GM19397 (cell line): ENCODE data around the gene CLEC10A.
"Not testable (repeated sequence)": the region's sequence is repeated elsewhere in the genome, so short reads cannot be mapped to it uniquely, and the experiment has no call there.

Experiments
- ATAC-seq: cut with Tn5 transposase; IDR thresholded peaks from one replicate; pipeline ENCODE4 v1.9.1; 2021; ENCODE audit warnings: mild to moderate bottlenecking, moderate library complexity; ENCODE audit not compliant: unreplicated experiment

The CLEC10A gene

DNA sequence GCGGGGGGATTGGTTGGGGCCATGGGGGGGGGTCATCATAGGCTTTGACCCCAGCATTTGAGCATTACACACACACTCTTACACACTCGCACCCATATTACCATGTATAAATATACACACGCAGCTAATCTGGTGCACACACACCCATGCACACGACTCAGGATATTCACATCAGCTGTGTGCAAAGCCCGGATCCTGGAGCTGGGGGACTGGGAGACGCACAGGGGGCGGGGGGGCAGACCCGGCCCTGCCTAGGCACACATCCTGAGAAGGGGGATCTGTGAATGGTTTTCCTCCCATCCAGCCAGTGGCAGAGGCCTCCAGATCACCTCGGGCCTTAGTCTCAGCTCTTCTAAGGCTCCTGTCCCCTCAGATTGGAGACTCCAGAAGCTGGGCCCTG, 28.9 kb upstream of the CLEC10A start:
- no peak for ATAC-seq

DNA sequence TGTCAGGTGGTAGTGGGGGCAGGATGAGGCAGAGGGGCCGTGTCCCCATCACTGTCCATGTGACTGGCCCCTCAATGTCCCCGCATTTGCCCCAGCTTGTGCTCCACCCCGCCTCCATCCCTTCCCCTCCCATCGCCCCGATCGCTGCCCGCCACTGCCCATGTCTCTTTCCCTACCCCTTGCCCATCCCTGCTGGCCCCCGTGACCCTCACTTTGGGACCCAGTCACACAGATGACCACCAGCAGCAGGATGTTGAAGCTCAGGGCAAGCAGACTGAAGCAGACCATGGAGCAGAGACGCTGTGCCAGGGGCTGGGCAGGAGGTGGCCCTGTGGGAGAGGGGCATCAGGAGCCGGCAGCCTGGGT, 28.5 kb upstream of the CLEC10A start:
- ATAC-seq, result no peak

DNA sequence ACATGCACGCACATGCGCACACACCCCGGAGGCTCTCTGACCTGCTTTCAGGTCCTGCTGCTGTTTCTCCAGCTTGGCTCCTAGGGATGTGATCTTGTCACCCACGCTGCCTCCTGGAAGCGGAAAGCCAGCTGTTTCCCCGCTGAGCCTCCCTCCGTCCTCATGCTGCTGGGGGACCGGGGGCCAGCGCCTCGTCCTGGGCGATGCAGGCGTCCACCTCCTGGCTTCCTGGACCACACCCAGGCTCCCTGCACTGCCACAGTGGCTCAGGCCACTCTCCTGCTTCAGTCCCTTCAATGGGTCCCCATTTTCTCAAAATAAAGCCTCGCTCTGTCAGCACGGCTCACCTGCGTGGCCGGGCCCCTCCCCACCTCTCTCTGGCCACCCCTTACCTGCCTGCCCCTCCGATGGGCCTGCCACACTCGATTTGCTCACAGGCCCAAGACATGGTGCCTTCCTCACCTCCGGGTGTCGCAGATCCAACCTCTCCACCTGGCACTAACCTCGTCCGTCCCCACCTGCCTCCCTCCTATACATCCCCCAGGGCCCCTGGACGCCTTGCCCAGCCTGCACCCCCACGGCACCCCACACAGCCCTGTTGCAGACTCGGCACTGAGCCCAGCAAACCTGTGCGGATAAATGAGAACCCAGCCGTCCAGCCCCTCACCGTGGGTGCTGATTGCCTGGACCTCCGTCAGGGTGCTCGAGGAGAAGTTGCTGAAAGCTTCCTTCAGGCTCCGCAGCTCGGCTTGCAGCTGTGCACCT, 27.9 kb upstream of the CLEC10A start:
- no peak for ATAC-seq

DNA sequence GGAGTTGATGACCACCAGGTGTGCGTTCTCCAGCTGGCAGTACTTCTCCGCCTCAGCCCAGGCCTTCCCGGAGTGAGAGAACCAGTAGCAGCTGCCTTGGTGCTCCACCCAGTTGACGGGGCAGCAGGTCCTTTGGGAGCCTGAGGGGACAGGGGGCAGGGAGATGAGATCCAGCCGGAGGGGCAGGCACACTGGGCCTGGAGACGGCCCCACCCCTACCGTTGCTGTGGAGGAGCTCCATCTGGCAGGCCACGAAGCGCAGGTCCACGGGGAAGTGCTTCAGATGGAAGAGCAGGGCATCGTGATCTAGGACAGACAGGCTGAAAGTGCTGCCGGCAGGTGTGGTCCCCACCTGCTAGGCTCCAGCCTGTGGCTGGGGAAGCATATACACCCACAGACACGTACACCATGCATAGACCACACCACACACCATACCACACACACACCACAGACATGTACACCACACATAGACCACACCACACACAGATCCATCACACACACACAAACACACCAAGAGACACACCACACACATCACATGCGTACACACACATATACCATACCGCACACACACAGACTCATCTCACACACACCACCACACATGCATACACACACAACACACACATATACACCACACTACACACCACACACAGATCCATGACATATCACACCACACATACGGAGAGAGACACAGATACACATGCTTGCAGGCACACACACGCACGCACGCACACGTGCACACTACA, 27.1 kb upstream of the CLEC10A start:
- ATAC-seq, result no peak

DNA sequence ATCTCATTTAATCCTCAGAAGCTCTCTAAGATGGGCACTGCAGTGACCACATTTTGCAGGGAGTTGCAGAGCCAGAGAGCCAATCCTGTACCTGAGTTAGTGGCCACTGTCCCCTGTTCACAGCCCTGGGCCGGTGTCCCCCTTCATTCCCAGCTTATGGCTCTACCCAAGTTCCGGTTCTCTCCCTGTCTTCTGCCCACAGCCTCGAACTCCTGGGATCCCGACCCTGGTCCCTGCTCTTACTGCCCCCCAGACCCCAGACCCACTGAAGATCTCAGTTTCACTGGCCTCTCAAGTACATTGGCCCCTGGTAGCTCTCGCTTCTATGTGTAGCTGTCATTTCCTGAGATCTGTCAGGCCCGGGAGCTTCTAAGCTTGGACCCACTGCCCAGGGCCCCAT, 22.4 kb upstream of the CLEC10A start:
- no peak for ATAC-seq

DNA sequence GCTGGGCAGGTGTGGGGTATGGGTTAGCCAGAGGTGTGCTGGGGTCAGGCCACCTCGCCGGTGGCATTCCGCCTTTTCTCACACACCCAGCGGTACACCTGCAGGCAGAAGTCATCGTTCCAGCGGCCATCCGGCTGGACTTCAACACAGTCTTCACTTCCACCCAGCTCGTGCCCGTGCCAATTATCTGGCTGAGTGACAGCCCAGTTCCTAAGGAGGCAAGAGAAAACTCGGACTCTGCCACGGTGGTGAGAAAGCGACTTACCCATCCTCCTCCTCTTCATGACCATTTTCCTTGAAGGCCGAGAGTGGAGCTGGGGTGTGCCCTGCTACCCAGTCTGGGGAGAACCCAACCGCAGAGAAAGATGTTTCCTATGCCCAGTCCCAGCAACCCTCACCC, 21.5 kb upstream of the CLEC10A start:
- ATAC-seq, result no peak

DNA sequence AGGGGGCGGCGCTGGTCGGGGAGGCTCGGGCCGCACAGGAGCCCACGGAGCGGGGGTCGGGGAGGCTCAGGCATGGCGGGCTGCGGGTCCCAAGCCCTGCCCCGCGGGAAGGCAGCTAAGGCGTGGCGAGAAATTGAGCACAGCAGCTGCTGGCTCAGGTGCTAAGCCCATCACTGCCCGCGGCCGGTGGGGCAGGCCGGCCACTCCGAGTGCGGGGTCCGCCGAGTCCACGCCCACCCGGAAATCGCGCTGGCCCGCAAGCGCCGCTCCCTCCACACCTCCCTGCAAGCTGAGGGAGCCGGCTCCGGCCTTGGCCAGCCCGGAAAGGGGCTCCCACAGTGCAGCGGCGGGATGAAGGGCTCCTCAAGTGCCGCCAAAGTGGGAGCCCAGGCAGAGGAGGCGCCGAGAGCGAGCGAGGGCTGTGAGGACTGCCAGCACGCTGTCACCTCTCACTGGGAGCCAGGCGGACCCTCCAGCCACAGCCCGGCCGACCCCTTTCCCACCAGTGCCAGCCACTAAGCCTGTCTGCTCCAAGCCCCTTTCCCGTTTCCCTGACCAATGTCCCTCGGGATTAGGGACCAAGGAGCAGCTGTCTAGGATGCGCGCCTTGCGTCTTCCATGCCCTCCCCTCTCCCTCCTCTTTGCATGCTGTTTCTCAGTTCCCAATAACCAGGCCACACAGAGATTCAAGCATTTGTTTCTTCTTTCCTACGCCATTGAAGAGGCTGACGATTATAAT, 20.8 kb upstream of the CLEC10A start:
- ATAC-seq, result not testable (repeated sequence)

DNA sequence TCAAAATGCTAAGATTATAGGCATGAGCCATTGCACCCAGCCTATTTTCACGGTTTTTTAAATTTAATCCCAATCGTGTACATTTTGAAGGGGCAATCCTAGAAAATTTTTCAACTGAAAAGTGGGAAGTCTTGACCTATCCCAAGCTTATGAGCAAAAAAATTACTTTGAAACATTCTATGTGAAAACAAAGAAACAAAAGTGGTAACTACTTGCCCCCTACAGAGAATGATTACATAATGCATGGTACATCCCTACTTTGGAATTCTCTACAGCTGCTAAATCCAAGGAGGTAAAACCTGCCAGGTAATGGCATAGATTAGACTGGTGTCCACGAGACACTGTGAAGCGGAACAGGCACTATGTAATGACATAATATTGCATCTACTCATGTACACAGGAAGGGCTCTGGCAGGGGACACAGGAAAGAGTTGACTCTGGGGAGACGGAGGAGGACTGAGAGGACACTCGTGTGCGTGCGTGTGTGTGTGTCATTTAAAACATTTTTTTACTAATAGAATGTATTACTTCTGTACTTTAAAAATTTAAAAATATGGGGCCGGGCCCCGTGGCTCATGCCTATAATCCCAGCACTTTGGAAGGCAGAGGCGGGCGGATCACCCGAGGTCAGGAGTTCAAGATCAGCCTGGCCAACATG, 18.9 kb upstream of the CLEC10A start:
- ATAC-seq, result no peak

DNA sequence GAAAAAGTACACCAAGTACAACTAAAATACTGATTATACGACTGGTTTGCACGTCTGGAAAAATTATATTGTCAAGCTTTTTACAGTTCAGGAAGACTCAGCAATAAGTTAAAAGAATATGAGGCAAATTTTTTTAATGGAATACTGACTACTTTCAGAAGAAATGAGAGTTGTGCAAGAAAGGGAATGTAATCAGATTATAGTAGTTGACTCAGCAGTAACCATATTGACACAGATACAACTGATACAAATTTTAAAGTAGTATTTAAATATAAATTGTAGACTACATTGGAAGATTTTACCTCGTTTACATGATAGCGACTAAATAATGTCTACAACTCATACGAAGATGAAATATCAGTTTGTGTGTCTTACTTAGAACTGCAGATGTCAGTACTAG, 17.9 kb upstream of the CLEC10A start:
- no peak for ATAC-seq

DNA sequence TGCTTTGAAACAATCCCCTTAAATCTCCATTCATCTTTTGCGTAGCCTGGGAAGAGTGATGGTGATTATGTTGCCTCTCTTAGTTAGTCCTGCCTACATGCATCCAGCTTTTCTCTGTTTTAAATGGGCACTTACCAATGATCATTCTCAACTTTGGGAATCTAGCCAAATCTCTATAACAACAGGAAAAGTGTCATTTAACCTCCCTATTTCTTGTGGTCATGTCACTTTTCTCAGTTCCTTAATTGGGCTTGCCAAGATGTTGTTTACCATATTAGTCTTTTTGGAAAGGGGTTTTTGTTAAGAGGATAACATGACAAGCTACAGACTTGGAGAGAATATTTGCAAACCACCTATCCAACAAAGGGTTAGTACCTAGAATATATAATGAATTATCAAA, 15.6 kb upstream of the CLEC10A start:
- ATAC-seq, result no peak

DNA sequence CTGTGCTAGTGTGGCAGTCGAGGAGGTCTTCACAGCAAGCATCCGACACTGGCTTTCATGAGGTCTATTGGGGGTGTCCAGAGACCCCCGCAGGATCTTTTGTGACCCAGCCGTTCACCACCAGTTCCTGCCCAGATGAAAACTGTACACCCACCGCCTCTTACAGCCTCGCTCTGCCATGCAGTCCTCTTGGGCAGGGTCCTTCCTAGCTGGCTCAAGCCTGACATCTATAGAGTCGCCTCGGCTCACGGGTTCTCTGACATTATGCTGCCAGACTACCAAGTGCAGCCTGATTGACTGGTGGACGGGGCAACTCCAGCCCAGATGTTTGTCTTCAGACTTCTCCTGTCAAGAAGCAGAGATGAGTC, 14.6 kb upstream of the CLEC10A start:
- ATAC-seq, result no peak

DNA sequence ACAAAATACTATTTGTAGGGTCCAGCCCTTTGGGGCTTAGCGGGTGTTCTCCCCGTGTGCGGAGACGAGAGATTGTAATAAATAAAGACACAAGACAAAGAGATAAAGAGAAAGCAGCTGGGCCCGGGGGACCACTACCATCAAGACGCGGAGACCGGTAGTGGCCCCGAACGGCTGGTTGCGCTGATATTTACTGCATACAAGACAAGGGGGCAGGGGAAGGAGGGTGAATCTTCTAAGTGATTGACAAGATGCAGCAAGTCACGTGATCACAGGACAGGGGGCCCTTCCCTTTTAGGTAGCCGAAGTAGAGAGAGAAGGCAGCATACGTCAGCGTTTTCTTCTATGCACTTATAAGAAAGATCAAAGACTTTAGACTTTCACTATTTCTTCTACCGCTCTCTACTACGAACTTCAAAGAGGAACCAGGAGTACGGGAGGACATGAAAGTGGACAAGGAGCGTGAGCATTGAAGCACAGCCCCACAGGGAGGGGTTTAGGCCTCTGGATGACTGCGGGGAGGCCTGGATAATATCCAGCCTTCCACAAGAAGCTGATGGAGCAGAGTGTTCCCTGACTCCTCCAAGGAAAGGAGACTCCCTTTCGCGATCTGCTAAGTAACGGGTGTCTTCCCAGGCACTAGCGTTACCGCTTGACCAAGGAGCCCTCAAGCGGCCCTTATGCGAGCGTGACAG, 11.4 kb upstream of the CLEC10A start:
- ATAC-seq, result not testable (repeated sequence)

DNA sequence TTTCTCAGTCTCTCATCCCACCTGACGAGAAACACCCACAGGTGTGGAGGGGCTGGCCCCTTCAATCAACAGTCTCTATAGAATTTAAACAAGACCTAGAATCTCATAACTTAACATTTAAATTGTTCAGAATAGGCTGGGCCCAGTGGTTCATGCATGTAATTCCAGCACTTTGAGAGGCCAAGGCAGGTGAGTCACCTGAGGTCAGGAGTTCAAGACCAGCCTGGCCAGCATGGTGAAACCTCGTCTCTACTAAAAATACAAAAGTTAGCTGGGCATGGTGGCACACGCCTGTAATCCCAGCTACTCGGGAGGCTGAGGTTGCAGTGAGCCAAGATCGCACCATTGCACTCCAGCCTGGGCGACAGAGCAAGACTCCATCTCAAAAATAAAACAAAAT, 9.5 kb upstream of the CLEC10A start:
- not testable (repeated sequence) for ATAC-seq

DNA sequence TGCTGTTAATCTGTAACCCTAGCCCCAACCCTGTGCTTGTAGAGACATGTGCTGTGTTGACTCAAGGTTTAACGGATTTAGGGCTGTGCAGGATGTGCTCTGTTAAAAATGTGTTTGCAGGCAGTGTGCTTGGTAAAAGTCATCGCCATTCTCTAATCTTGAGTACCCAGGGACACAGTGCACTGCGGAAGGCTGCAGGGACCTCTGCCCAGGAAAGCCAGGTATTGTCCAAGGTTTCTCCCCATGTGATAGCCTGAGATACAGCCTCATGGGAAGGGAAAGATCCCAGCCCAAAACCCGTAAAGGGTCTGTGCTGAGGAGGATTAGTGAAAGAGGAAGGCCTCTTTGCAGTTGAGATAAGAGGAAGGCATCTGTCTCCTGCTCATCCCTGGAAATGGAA, 8.4 kb upstream of the CLEC10A start:
- ATAC-seq, result not testable (repeated sequence)

DNA sequence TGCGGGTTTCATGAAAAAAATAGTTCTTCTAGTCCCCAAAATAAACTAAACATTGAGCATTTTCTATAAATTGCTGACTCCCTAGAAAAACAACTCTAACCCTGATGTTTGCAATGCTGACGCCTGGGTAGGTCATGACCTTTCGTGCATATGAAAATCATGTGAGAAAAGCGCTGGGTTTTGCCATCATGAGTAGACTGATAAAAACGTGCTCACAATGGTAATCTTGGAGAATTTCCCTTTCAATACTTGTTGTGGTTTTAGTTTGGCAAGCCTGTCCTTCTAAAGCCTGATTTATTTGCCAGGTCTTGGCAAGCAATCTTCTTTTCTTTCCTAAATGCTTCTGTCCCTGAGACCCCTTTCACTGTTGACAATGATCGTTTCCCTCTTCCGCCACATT, 4.0 kb upstream of the CLEC10A start:
- ATAC-seq, result no peak

DNA sequence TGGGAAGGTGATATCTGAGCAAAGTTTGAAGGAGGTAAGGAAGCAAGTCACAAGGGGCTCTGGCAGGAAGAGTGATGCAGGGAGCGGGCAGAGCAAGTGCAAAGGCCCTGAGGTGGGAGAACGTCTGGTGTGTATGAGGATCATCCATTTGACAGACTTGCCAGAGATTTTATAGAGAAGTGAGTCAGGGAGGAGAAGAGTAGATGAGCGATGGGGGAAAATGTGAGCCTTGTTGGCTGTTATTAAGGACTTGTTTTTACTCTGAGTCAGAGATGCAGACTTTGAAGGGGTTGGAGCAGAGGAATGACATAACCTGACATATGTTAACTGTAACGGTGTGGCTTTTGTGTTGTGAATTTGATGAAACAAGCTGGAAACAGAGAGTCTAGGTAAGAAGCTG, 3.5 kb upstream of the CLEC10A start:
- ATAC-seq, result no peak

DNA sequence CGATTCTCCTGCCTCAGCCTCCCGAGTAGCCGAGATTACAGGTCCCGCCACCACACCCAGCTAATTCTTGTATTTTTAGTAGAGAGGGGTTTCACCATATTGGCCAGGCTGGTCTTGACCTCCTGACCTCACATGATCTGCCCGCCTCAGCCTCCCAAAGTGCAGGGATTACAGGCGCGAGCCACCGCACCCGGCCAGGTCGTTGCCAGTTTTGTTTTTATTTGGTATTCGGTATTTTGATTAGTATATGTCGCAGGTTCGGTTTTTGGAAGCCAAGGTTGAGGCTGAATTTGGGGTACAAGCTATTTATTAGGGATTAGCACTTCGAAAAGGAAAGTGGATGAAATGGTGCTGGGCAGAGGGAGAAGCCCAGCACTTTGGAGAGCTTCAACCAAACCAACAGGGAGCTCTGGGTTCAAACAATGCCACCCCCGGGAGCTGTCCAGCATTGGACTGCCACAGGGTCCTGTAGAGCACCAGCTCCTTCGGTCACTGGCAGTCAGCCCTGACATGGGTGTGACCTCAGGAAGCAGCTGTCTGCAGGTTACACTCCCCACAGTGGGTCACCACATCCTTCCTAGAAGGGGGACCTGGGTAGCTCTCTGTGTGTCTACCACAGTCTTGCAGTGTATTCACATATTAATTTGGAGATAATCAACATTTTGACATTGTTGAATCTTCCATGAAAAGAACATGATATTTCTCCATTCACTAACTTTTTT, 1.5 kb upstream of the CLEC10A start:
- no peak for ATAC-seq

DNA sequence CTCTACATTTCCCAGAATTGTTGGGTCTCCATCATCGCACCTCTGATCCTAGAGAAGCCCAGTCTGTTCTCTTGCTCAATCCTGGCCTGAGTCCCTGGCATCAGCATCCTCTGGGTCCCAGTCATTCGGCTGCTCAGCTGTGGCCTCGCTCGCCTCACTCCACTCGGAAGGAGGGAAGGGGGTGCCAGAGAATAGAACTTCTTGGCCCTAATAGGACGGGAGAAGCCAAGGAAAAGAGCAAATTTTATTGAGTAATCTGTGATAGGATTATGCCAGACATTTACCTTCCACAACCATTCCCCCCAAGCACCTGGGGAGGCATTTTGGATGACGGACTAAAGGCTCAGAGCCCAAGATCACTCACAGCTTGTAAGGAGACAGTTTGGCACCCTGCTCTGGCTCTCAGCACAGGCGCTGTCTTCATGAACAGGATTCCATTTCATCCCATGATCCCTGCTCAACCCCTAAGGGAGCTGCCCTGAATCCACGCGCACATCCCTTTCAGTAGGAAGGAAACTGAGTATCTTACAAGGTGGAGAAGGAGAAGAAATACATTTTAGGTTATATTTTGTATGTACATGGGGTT, 498 bp upstream of the CLEC10A start:
- no peak for ATAC-seq

DNA sequence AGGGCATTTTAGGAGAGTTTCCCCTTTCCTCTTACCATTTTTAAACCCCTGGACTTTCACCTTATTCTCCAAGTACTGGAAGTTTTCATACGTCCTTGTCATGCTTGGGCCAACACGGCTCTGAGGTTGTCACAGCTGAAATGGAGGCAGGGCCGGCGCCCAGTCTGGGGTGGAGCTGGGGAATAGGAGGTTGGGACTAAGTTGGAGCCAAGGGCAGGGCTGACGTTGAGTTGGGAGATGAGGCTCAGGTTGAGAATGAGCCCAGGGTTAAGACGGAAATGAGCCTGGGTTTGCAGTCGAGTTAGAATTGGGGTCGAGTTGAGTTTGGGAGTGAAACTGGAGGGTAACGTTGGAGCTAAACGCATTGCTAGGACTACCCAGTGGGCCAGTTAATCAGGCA, 1.3 kb downstream of the CLEC10A start:
- no peak for ATAC-seq
